WERI-Rb-1 (cell line): ENCODE measurements around the gene FCHSD2.
A peak's percentile ranks its signal among the peaks of the same experiment; 100 is the strongest.

ENCODE experiments used
- DNase-seq: peaks from one replicate; pipeline ENCODE4 v3.0.0-alpha.2; 2020
- H3K27ac ChIP-seq: fragments of 250-450 bp; sonication (Bioruptor Pico); 2 replicates; pipeline ENCODE4 v1.5.1; 2020; ENCODE audit warnings: mild to moderate bottlenecking, moderate library complexity
- H3K27me3 ChIP-seq: fragments of 250-450 bp; sonication (Bioruptor Pico); 2 replicates; pipeline ENCODE4 v1.5.1; 2021; ENCODE audit warnings: mild to moderate bottlenecking, low read depth, moderate library complexity; ENCODE audit not compliant: insufficient read depth, severe bottlenecking
- H3K36me3 ChIP-seq: fragments of 250-450 bp; sonication (Bioruptor Pico); 2 replicates; pipeline ENCODE4 v1.5.1; 2020; ENCODE audit warnings: mild to moderate bottlenecking, moderate library complexity
- H3K4me3 ChIP-seq: 2 replicates; pipeline ENCODE4 v1.5.1; 2011; ENCODE audit warnings: low read depth, mild to moderate bottlenecking, control low read depth, low read length
- H3K9me3 ChIP-seq: fragments of 250-450 bp; sonication (Bioruptor Pico); 2 replicates; pipeline ENCODE4 v1.5.1; 2021; ENCODE audit warnings: mild to moderate bottlenecking, moderate library complexity; ENCODE audit not compliant: severe bottlenecking
- TF ChIP-seq, protein P1 (sequence below): IDR thresholded peaks from 2 replicates; pipeline ENCODE4 v1.5.1; 2011; ENCODE audit warnings: low read depth, mild to moderate bottlenecking, control low read depth, inconsistent platforms, low read length

The FCHSD2 gene

GRCh38 chr11:72788241-72788640 is 353.9 kb downstream of the FCHSD2 start:
- TF ChIP-seq, protein P1, sequence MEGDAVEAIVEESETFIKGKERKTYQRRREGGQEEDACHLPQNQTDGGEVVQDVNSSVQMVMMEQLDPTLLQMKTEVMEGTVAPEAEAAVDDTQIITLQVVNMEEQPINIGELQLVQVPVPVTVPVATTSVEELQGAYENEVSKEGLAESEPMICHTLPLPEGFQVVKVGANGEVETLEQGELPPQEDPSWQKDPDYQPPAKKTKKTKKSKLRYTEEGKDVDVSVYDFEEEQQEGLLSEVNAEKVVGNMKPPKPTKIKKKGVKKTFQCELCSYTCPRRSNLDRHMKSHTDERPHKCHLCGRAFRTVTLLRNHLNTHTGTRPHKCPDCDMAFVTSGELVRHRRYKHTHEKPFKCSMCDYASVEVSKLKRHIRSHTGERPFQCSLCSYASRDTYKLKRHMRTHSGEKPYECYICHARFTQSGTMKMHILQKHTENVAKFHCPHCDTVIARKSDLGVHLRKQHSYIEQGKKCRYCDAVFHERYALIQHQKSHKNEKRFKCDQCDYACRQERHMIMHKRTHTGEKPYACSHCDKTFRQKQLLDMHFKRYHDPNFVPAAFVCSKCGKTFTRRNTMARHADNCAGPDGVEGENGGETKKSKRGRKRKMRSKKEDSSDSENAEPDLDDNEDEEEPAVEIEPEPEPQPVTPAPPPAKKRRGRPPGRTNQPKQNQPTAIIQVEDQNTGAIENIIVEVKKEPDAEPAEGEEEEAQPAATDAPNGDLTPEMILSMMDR = no peak
- DNase-seq = no peak
- Histone ChIP-seq H3K27ac (peak overlapping the region; percentile 77), H3K9me3 (no peaks in the 10 kb centered on the region), H3K36me3 (no peaks in the 10 kb centered on the region), H3K4me3 (no peak overlapping the region), H3K27me3 (no peaks in the 10 kb centered on the region)

GRCh38 chr11:72787216-72788104 is 354.7 kb downstream of the FCHSD2 start:
- TF ChIP-seq, protein P1 = peak; percentile 42; the same call in 1 of the 2 replicates
- no peaks in the 10 kb centered on the region for H3K9me3 ChIP-seq
- H3K4me3 ChIP-seq = no peak overlapping the region; the same call in 1 of the 2 replicates
- DNase-seq = peak; percentile 89
- no peaks in the 10 kb centered on the region for H3K36me3 ChIP-seq
- peak overlapping the region; percentile 77 for H3K27ac ChIP-seq
- no peaks in the 10 kb centered on the region for H3K27me3 ChIP-seq
